GM19240 (cell line): ENCODE measurements around the gene ATXN7L1.
"Not testable (repeated sequence)": the region's sequence is repeated elsewhere in the genome, so short reads cannot be mapped to it uniquely, and the experiment has no call there.

Source experiments
- DNase-seq: peaks from one replicate; pipeline ENCODE4 v3.0.0; 2011; ENCODE audit warnings: low spot score; ENCODE audit not compliant: insufficient read length

Gene ATXN7L1

DNA sequence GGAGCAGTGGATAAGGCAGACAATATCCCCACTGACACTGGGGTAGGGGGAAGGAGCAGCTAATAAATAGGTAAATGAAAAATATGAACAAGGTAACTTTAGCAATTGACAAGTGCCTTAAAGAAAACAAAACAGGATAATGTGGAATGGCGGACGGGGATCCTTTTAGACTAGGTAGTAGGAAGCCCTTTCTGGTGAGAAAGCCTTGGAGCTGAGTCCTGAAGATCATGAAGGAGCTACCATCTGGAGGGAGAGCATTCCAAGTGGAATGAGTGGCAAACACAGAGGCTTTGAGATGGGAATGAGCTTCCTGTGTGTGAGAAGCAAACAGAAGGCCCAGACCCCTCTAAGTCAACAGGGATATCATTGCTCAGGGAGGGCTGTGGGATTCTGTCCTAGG is 16.0 kb upstream of the ATXN7L1 start:
- DNase-seq, result no peak

DNA sequence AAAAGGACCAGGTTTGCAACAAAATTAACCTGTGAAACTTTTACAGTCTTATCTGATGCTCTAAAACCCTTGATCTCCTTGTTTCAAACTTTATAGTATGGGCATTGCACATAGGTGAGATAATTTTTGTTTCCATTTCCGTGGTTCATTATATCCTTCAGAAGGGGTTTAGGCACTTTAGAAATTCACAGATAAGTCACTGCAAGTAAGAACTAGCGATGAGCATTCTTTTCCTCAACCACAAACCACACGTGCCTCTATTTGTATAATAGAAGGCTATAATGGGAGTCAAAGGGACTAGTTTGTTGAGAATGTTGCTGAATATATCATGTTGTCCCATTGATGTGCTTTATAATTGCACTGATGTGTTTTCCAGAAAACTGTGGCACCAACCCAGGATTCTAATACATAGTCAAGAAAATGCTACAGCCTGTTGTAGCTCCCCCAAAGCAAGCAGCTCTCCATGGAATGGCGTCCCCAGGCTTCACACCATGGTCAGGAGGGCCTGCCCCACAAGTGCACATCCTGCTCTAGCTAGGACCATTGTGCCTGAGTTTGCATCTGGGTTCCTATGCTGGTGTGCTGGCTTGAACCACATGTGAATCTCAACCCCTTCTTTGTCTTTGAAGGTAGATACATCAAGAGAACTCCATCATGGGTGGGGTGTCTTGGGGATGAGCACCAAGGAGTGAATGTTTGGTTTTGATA is 14.0 kb upstream of the ATXN7L1 start:
- DNase-seq, result no peak

DNA sequence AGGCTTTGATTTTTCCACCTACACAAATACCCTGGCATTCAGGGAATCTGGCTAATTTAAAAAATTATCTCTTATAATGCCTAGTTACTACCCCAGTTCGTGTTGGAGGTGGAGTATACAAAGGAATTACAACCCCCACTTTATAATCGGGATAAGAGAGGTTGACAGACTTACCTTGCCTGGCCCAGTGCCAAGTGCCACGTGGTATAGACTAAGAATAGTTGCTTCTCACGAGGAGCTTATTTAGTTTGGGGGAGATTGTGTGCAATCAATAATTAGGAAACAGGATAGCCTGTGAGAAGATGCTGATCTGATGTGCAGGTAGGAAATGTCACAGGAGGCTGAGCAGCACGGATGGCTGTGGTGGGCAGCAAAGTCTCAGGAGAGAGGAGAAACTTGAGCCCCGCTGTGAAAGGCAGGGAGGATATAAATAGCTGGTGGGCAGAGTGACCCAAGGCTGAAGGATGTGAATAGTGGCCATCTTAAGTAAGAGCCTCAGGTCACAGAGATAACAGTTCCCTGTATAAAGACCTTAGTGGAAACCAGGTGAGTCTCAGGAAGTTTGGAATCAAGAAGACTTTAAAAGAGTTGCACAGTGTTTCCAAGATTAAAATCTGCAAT is 11.3 kb upstream of the ATXN7L1 start:
- DNase-seq, result no peak

DNA sequence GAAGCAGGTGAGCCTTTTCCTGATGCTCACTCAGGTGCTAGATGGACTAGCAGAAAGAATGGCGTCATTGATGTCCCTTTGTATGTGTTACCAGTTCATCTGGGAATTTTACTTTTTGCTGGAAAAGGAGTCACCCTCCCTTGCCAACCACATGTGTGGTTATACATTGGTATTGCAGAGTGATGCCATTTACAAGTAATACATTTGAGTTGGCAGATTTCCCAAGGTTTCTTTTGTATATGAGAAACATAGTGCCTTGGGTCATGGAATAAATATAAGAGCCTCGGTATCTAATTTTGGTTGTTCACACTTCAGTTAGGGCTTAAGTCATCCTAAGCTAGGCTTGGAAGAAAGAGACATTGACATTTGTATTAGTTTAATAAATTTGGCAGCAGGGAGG is 10.4 kb upstream of the ATXN7L1 start:
- no peak for DNase-seq

DNA sequence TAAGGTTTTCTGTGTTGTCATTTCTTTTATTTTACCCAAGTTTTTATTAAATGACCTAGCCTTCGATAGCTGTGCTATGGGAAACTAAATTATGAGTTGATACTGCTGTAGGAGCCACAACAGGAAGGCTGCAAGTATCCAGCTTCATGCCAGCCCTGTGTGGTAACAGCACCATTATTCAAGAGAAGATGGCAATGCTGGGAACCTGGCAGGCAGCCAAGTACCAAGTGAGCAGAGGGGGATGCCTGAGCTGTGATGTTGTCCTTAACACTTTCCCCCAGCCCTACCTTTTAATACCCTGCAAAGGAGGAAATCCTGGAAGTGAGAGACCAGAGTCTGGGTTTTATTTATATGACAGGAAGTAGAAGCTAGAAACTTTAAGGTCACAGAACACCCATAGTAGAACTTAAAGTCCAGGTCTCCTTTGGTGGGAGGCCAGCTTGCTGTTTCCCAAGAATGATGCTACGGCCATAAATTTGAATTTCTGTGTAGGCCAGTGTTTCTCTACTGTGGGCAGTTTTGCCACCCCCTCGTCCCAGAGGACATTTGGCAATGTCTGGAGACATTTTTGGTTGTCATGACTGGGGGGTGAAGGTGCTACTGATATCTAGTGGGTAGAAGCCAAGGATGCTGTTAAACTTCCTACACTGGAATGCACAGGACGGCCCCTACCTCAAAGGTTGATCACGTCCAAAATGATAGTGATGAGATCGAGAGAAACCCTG is 9.2 kb upstream of the ATXN7L1 start:
- DNase-seq, result no peak

DNA sequence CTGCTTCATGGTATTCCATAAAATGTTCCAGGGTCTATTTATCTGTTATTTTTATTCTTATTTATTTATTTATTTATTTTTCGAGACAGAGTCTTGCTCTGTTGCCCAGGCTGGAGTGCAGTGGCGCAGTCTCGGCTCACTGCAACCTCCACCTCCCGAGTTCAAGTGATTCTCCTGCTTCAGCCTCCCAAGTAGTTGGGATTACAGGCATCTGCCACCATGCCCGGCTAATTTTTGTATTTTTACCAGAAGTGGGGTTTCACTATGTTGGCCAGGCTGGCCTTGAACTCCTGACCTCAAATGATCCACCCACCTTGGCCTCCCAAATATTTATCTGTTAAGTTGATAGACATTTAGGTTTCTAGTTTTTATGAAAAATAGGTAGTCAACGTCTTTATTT is 6.8 kb upstream of the ATXN7L1 start:
- not testable (repeated sequence) for DNase-seq

DNA sequence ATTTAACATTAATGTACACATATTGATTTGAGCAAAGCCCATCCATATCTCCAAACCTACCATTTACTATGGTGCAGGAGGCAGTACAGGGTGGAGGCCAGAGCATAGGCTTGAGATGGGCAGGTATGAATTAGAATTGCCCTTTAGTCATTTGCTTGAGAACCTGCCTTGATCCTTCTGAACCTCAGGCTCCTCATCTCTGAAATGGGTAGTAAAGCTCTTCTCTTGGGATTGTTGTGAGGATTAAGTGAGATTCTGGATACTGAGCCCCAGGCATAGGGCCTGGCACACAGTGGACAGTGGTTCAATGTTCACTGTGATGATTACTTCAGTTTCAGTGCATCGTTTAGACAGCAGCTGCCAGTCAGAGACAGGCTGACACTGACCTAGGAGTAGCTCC is 5.0 kb upstream of the ATXN7L1 start:
- no peak for DNase-seq

DNA sequence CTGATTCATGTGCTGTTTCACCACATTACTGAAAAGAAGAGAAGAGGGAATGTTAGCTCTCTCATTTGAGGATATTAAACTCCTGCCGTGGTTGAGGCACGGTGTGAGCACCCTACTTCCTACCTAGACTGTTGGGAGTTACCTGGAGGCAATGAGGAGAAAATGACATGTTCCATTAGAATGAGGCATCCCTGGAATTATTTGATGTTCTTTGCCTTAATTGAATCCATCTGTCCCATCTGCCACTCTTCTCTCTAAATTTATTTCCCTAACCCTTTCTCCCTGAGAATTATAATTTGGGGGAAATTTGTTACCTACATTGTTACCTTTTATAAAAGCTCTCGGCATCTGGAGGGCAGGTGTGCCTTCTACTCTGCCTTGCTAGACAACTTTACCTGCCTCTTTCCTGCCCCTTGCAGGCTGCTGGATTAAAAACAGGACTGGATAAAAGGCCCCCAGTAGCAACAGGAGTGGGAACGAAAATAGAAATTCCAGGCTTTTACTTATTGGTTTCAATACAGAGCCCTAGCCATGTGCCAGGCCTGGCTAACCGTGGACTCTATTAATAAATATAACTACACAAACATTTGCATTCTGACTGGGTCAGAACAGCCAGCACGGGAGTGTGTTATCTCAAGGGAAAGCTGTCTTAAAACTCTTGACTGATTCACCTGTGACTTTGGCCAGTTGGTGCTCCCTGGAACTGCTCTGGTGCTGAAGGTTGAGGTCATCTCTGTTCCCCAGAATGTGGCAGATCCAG is 4.4 kb upstream of the ATXN7L1 start:
- no peak for DNase-seq

DNA sequence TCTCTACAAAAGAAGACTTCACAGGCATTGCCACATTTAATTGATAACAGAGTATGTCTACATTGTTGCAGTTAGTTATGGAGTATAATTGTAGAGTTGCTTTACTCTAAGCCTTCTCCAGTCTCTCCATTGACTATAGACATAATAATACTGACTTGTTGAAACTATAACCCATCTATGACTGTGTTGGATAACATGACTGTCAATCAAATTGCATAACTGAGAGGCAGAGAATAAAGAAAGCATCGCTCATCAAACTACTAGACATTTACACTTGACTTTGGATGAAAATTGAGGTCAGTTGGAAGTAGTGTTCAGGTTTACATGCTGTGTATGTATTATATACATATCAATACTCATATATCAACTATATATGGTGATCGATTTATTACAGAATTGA is 3.4 kb upstream of the ATXN7L1 start:
- DNase-seq, result no peak

DNA sequence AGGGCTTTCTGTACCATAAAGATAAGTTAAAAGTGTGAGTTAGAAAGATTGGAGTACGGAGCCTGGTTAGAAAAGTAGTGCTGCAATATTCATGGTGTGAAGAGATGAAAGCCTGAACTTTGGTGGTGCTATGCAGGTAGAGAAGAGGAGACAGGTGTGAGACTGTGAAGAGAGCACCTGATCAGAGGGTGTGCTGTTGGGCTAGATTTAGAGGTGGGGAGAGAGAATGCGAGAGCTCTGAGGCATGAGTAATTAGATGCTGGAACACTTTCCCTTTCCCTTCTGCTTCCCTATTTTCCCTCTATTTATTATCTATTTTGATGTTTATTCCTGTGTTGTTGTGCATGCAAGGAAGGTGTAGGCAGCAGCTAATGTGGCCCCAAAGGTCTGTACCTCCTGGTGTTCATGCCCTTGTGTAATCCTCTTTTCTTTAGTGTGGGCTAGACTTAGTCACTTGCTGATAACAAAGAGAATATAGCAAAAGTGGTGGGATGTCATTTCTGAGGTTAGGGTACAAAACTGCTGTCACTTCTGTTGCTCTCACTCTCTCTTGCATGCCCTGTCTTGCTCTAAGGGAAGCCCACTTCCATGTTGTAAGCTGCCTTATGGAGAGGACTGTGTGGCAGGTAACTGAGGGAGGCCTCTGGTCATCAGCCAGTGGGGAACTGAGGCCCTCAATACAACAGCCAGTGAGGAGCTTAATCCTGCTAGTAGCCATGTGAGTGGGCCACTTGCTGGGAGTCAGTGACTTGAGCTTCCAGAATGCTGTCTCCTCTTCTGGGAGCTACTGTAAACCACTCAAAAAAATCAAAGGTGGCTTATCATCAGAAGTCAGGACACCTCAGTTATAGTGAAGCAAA is 2.6 kb upstream of the ATXN7L1 start:
- DNase-seq, result no peak

DNA sequence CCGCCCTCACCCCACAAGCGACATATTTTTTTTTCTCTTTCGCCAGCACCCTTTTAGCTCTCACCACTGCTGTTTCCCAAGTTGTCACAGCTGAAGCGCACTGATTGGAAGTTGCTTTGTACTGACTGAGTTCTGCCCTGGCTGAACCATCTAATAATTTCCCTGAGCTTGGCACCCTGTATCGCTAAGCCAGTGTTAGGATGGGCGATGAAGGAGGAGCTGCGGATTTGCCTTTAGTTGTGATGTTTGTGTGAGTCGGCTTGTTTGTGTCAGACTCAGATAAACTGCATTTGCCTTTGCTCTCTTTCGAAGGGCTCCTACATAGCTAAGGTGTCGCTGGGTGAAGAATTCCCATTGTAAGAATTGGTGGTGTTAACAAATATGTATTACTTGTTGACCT is 1.3 kb upstream of the ATXN7L1 start:
- no peak for DNase-seq

DNA sequence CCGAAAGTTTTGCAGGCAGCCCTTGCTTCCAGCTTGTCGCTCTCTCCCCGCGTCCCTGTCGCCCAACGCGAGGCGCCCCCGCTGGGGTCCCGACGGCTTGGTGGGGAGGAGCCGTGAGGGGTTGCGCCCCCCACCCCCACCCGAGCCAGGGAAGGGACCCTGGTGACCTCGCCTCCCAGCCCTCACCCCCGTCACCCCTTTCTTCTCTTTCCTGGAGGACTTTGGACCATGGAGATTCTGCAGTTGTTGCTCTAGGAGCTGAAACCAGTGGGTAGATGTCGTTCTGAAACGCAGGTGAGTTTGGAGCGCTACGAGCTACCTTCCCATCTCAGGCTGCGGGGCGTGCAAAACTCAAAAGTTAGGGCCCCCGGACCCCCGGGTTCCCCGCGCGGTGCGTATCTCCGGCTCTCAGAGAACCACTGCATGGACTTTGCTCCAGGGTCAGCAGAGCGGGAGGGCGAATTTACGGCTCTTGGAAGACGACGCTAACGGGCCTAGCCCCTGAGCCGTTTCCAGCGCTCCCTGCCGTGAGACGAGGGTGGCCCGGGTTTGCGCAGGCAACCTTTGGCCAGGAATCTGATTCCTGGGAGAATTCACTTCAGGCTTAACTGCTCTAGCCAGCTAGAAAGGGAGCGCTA is 684 bp upstream of the ATXN7L1 start:
- DNase-seq, result no peak

DNA sequence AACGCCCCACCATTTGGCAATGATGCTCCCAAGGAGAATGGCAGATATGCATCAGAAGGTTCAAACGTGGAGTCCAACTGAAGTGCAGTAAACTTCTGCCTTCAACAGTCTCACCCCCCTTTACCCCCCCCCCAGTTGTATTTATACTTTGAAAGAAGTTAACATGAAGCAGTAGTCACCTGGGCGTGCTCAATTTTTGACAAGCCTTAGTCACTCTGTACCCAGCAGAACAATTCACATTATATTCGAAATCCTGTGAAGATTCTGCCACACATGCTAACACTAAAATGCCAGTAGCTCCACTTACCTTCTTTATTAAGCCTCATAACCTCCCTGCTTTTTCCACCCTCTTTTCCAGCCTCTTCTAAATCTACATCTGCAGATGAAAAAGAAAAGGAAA is 894 bp downstream of the ATXN7L1 start:
- no peak for DNase-seq

DNA sequence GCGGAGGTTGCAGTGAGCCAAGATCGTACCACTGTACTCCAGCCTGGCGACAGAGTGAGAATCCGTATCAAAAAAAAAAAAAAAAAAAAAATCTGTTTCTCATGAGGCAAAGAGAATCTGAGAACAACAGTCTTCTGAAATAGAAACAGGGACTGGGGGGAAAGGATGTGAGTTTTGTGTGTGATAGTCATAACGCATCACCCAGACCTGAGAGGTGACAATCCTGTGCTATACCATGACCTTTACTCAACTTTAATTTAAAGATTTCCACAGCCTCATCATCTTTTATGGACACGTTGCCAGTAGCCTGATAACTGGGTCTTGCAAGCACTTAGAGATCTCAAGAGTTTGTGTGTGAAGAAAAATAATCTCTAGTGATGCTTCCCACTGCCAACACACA is 2.3 kb downstream of the ATXN7L1 start:
- no peak for DNase-seq

DNA sequence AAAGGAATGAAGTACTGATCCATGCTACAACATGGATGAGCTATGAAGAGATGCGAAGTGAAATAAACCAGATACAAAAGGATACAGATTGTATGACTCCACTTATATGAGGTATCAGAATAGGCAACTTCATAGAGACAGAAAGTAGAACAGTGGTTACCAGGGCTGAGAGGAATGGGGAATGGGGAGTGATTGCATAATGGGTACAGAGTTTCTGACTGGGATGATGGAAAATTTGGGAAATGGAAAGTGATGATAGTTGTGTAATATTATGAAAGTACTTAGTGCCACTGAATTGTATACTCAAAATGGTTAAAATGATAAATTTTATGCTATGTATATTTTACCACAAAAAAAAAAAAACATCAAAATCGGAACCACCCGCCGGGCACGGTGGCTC is 3.9 kb downstream of the ATXN7L1 start:
- no peak for DNase-seq

DNA sequence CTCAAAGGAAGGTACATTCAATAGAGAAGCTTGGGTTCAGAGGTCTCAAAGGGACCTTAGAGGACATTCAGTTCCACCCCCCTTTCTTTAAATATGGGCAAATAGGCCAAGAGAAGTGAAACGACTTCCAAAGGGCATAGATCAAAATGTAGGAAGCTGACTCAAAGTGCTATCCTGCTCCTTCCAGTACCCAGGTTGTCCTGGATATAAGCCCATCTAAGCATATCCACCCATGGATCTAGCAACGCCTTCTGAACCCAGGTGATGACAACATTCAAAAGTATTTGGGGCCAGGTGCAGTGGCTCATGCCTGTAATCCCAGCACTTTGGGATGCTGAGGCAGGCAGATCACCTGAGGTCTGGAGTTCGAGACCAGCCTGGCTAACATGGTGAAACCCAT is 5.3 kb downstream of the ATXN7L1 start:
- DNase-seq, result no peak

DNA sequence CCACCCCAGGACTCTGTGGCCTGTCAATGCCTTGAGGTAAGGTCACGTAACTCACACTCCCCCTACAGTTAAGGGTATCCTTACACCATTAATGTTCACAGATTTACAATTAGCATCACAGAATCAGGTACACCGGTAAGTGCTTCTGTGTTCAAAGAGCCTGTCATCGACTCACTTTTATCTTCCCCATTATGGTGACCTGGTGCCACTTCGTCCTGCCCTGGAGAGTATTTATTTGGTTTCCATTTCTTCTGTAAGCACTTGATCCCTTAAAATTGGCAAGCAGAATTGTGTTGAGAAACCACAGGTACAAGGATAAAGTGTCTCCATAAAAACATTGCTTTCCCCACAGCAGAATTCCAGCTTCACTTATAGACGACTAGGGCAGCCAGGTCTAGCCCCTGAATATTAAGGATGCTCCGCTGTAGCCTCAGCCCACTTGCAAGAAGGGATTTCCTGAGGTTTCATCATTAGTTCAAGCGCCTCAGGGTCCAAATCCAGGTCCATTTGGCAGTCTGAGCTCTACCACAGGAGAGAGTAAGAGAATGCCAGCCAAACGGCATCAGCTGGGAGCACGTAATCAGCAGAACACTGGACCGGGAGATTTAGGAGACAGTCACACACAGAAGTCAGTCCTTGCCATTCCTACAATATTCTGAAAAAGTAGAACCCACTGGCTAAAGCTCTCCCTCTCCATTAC is 10.1 kb downstream of the ATXN7L1 start:
- DNase-seq, result no peak

DNA sequence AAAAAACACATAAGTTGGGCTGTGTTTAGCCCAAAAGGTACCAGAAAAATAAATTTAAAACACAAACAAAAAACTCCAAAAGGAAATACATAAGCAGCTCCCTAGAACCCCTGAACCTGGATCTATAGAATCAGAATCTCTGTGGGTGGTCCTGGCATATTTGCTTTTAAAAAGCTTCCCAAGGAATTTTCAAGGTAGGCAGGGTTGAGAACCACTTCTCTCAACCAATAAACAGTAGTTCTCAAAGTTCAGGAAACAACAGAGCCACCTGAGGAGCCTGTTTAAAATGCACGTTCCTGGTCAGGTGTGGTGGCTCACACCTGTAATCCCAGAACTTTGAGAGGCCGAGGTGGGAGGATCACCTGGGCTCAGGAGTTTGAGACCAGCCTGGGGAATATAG is 12.5 kb downstream of the ATXN7L1 start:
- no peak for DNase-seq

DNA sequence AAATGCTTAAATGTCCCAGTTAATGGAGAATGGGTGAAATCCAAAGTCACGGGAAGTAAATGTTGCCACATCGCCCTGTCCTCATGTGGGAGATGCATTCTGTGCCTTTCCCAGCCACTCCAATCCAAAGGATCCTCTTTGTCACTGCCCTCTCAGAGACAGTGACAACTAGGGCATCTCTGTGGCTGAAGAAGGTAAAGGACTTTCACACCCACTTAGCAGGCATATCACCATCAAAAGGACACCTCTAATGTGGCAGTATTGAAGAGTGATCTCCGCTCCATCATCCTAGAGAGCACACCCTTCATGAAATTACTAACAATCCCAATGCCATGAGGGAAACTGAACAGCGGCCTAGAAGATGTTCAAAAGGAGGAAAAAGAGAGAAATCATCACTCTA is 13.6 kb downstream of the ATXN7L1 start:
- no peak for DNase-seq

DNA sequence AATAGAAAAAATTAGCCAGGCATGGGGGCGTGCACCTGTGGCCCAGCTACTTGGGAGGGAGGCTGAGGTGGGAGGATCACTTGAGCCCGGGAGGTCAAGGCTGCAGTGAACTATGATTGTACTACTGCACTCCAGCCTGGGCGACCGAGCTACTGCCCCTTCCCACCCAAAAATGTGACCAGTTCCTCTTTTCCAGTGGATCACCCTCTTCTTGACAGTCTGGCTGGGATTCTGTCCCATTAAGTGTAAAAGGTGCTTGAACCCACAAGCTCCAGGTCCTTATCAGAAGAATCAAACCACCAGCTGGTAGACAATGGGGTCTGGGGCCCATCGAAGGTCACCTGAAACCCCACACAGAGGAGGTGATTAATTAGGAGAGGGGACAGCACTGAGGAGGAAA is 14.1 kb downstream of the ATXN7L1 start:
- DNase-seq, result no peak
